ENCODE results near the gene ANKRD42.

Gene ANKRD42

GRCh38 chr11:83293457-83293774 lies 99.9 kb downstream of the ANKRD42 start:
- DNase-seq, result no peak

- DNase-seq, result no peak
Measured at GRCh38 chr11:83294208-83294607, 100.7 kb downstream of the ANKRD42 start.
